GM12878 (cell line): ENCODE measurements around the gene AOPEP. TPM values are rescaled to one million over a fixed set of nuclear protein-coding genes. Genes with fewer than 3 reads are reported as not detected.

Source experiments
- ATAC-seq: fragments of 200-7000 bp; cut with Tn5 transposase; 3 replicates; pipeline ENCODE4 v1.9.1; 2020; ENCODE audit warnings: mild to moderate bottlenecking, moderate library complexity
- BruUV-seq: library from RNA; stranded (reverse); fragments of 400-500 nt; replicated peaks from 2 replicates; lab custom pipeline; 2021; lab: Mats Ljungman, UMichigan
- CTCF ChIA-PET: fragments of 300-600 bp; sonication (Branson Sonifier 250); formaldehyde crosslinking; extraction: SDS; loops from one replicate; lab custom pipeline; 2021; ENCODE audit warnings: inconsistent platforms; lab: Yijun Ruan, JAX
- POLR2A ChIA-PET: fragments of 350-600 bp; formaldehyde crosslinking; extraction: SDS; loops from one replicate; lab custom pipeline; 2021; ENCODE audit warnings: inconsistent platforms; lab: Charles Lee
- RAD21 ChIA-PET: fragments of 300-600 bp; sonication (Branson Sonifier 250); formaldehyde crosslinking; loops from one replicate; lab custom pipeline; 2023; ENCODE audit warnings: antibody characterized with exemption; ENCODE audit not compliant: unreplicated experiment; lab: Charles Lee
- SMC1A ChIA-PET: fragments of 300-600 bp; sonication (Branson Sonifier 250); formaldehyde crosslinking; loops from one replicate; lab custom pipeline; 2023; ENCODE audit not compliant: unreplicated experiment, uncharacterized antibody; lab: Charles Lee
- DNase-seq: peaks from one replicate; pipeline ENCODE4 v3.0.0-alpha.2; 2011; ENCODE audit warnings: low read depth, low spot score
- FAIRE-seq: peaks from 3 replicates; lab custom pipeline; 2011; peaks lifted over from hg19 to GRCh38; lab: Jason Lieb, UNC
- H2AFZ ChIP-seq: 2 replicates; pipeline ENCODE4 v1.6.0; 2011; ENCODE audit warnings: low read depth, low read length, control low read depth; ENCODE audit not compliant: control insufficient read depth
- H3K27ac ChIP-seq: 2 replicates; pipeline ENCODE4 v1.5.1; 2011; ENCODE audit warnings: control low read depth; ENCODE audit not compliant: control insufficient read depth, insufficient read depth
- H3K27me3 ChIP-seq, 2 experiments: replicated peaks in 1 of 2; 2 replicates each; pipeline versions ENCODE4 v1.6.0 to v1.6.1; 2011; ENCODE audit warnings: low read length in 1 of 2; ENCODE audit not compliant: control insufficient read depth in 2 of 2, insufficient read depth in 2 of 2
- H3K36me3 ChIP-seq, 2 experiments: 2 replicates each; pipeline ENCODE4 v1.5.1; 2011; ENCODE audit warnings: low read length in 1 of 2; ENCODE audit not compliant: control insufficient read depth in 2 of 2, insufficient read depth in 2 of 2
- H3K4me1 ChIP-seq: 2 replicates; pipeline ENCODE4 v1.6.1; 2011; ENCODE audit warnings: mild to moderate bottlenecking, low read length, moderate library complexity, mixed read lengths; ENCODE audit not compliant: control insufficient read depth, insufficient read depth
- H3K4me2 ChIP-seq: 2 replicates; pipeline ENCODE4 v1.6.0; 2011; ENCODE audit warnings: control low read depth; ENCODE audit not compliant: control insufficient read depth, insufficient read depth
- H3K4me3 ChIP-seq: fragments of 200-600 bp; sonication (generic); 2 replicates; pipeline ENCODE4 v1.5.1; 2016
- H3K79me2 ChIP-seq: 2 replicates; pipeline ENCODE4 v1.6.0; 2011; ENCODE audit warnings: low read length; ENCODE audit not compliant: control insufficient read depth, insufficient read depth
- H3K9ac ChIP-seq: 2 replicates; pipeline ENCODE4 v1.8.0; 2011; ENCODE audit warnings: low read length, control low read depth, mixed read lengths; ENCODE audit not compliant: control insufficient read depth, insufficient read depth
- H3K9me3 ChIP-seq: replicated peaks from 3 replicates; pipeline ENCODE4 v1.5.1; 2011; ENCODE audit warnings: mild to moderate bottlenecking, low read length; ENCODE audit not compliant: control insufficient read depth, insufficient read depth
- H4K20me1 ChIP-seq: 2 replicates; pipeline ENCODE4 v1.6.0; 2011; ENCODE audit not compliant: control insufficient read depth, insufficient read depth
- CHD1 ChIP-seq: IDR thresholded peaks from 2 replicates; pipeline ENCODE4 v1.6.1; 2012; ENCODE audit warnings: low read depth, low read length, improper control_type of control experiment
- CHD2 ChIP-seq: IDR thresholded peaks from 2 replicates; pipeline ENCODE4 v1.6.1; 2011; ENCODE audit warnings: low read depth, low read length, improper control_type of control experiment, borderline replicate concordance
- FOS ChIP-seq: IDR thresholded peaks from 3 replicates; pipeline ENCODE4 v1.6.1; 2011; ENCODE audit warnings: borderline replicate concordance; ENCODE audit not compliant: insufficient read length; ENCODE audit errors: extremely low read depth
- HDGF ChIP-seq: fragments of 450-650 bp; IDR thresholded peaks from 2 replicates; pipeline ENCODE4 v1.6.1; 2016; ENCODE audit warnings: antibody characterized with exemption
- KLF5 ChIP-seq: fragments of 450-650 bp; IDR thresholded peaks from 2 replicates; pipeline ENCODE4 v1.6.1; 2014; ENCODE audit warnings: mild to moderate bottlenecking; ENCODE audit not compliant: partially characterized antibody
- MEF2A ChIP-seq: IDR thresholded peaks from 2 replicates; pipeline ENCODE4 v1.6.1; 2011; ENCODE audit warnings: low read depth, mild to moderate bottlenecking, low read length, moderate library complexity; ENCODE audit not compliant: insufficient read depth
- MXI1 ChIP-seq: fragments of 150-350 bp; IDR thresholded peaks from 2 replicates; pipeline ENCODE4 v1.6.1; 2011; ENCODE audit warnings: low read depth, mild to moderate bottlenecking, inconsistent platforms, low read length, improper control_type of control experiment
- MYB ChIP-seq: fragments of 150-350 bp; IDR thresholded peaks from 2 replicates; pipeline ENCODE4 v1.6.1; 2014; ENCODE audit warnings: mild to moderate bottlenecking, low read depth, low read length, borderline replicate concordance
- NFIC ChIP-seq: IDR thresholded peaks from 2 replicates; pipeline ENCODE4 v1.6.1; 2012; ENCODE audit warnings: low read depth, mild to moderate bottlenecking, inconsistent platforms, low read length, moderate library complexity
- NRF1 ChIP-seq: conservative IDR thresholded peaks from 2 replicates; pipeline ENCODE4 v1.6.1; 2011; ENCODE audit warnings: mild to moderate bottlenecking, low read depth, low read length, improper control_type of control experiment
- RAD51 ChIP-seq: fragments of 450-650 bp; IDR thresholded peaks from 2 replicates; pipeline ENCODE4 v1.6.1; 2016; ENCODE audit warnings: moderate library complexity, mild to moderate bottlenecking, inconsistent platforms
- RFX5 ChIP-seq: IDR thresholded peaks from 2 replicates; pipeline ENCODE4 v1.6.1; 2011; ENCODE audit warnings: low read depth, low read length, improper control_type of control experiment
- SP1 ChIP-seq: IDR thresholded peaks from one replicate; pipeline ENCODE4 v1.6.1; 2011; ENCODE audit warnings: low read depth, low read length
- TCF3 ChIP-seq: IDR thresholded peaks from 2 replicates; pipeline ENCODE4 v1.6.1; 2012; ENCODE audit warnings: low read depth, mild to moderate bottlenecking, low read length, borderline replicate concordance; ENCODE audit not compliant: insufficient read depth
- TCF7 ChIP-seq: IDR thresholded peaks from 2 replicates; pipeline ENCODE4 v1.6.1; 2014; ENCODE audit warnings: antibody characterized with exemption, borderline replicate concordance
- USF2 ChIP-seq: IDR thresholded peaks from 2 replicates; pipeline ENCODE4 v1.6.1; 2011; ENCODE audit warnings: low read depth, low read length, improper control_type of control experiment, borderline replicate concordance
- WGBS: methylation state at CpG from one replicate; pipeline ENCODE4 v1.1.6; 2016; ENCODE audit warnings: low lambda C conversion rate; ENCODE audit not compliant: insufficient replicate concordance, insufficient coverage; ENCODE audit errors: missing lambda C conversion rate; 5-methylcytosine and 5-hydroxymethylcytosine counted together
- in situ Hi-C: fragments of 300-500 bp; cut with MboI; formaldehyde crosslinking; loops from 9 replicates; pipeline ENCODE4 v1.14.3; 2018; ENCODE audit warnings: mixed read lengths
- intact Hi-C: fragments of 100-400 bp; cut with micrococcal nuclease; formaldehyde crosslinking; loops from one replicate; pipeline ENCODE4 v1.14.2; 2022; ENCODE audit not compliant: unreplicated experiment
- polyA plus RNA-seq, 11 experiments: library from polyadenylated mRNA; depleted of rRNA in 4 of 11; unstranded in 6 of 11; stranded (reverse) in 5 of 11; fragments of >200 nt; fragmentation: Nextera tagmentation in 4 of 11; fragmentation: Illumina TruSeq in 1 of 11; extraction: Ambion mirVana in 4 of 11; extraction: Trizol in 1 of 11; gene quantifications; 1 replicate in 1 of 11; 2 replicates in 10 of 11; pipeline versions ENCODE4 v1.2.1 to v1.2.3, GENCODE V29; 2011 to 2016; ENCODE audit warnings: inconsistent platforms in 2 of 11, missing spikeins in 2 of 11, low read depth in 1 of 11
- total RNA-seq, 4 experiments: library from RNA; depleted of rRNA in 3 of 4; stranded (reverse); fragments of >200 nt in 3 of 4; fragmentation: Illumina TruSeq in 1 of 4; extraction: Trizol in 1 of 4; gene quantifications; 2 replicates each; pipeline versions ENCODE4 v1.2.1 to v1.2.3, GENCODE V29; 2013 to 2021

Gene AOPEP
- total and polyA plus RNA-seq, 10 of the 15 experiments (the other 5 are each of a cell fraction or from before 2014, with no cell fraction given) = 2.3 to 16.9 (median 10.1) TPM

GRCh38 chr9:94888775-94889174 is 162.3 kb downstream of the AOPEP start (continued):
- TF ChIP-seq SP1 (no peak), FOS (no peak)

- no peaks in the 10 kb centered on the region for H4K20me1 ChIP-seq
- no peak overlapping the region for H3K9ac ChIP-seq
- H3K4me2 ChIP-seq = no peak overlapping the region
- no peaks in the 10 kb centered on the region for H3K4me1 ChIP-seq
- no peak overlapping the region for H3K27ac ChIP-seq
- no peaks in the 10 kb centered on the region; the same call in none of the 3 replicates for H3K9me3 ChIP-seq
- no peak overlapping the region for H3K4me3 ChIP-seq
- no TSS peak for BruUV-seq
- H2AFZ ChIP-seq = no peak overlapping the region
- POLR2A ChIA-PET = no interaction called here
- no peaks in the 10 kb centered on the region for H3K36me3 ChIP-seq
- no peak for FAIRE-seq
- CTCF ChIA-PET = no interaction called here
- TF ChIP-seq NRF1 (no peak), MYB (no peak), KLF5 (no peak), CHD1 (no peak), TCF3 (no peak), FOS (no peak), RAD51 (no peak), MEF2A (no peak), RFX5 (no peak), USF2 (no peak), HDGF (no peak), NFIC (no peak), MXI1 (no peak), CHD2 (no peak), TCF7 (no peak)
- H3K79me2 ChIP-seq = no peaks in the 10 kb centered on the region
- DNase-seq = no peak
- WGBS = 96% methylated on average over 3 of the region's 3 CpGs
- in situ Hi-C loops (no loop called here), intact Hi-C loops (no loop called here)
- SMC1A ChIA-PET = no interaction called here
- RAD21 ChIA-PET = no interaction called here
- H3K27me3 ChIP-seq = no peaks in the 10 kb centered on the region
- ATAC-seq = no peak
These were observed 163.1 kb downstream of the AOPEP start for GRCh38 chr9:94889628-94890027.
